H1 (cell line): Measurements from ENCODE around the gene PHF13. TPM values are rescaled to one million over a fixed set of nuclear protein-coding genes. Genes with fewer than 3 reads are reported as not detected.

Source experiments
- GTF2F1 ChIP-seq: IDR thresholded peaks from 2 replicates; pipeline ENCODE4 v1.6.1; 2012; ENCODE audit warnings: low read depth, low read length, improper control_type of control experiment, borderline replicate concordance
- KDM4A ChIP-seq: IDR thresholded peaks from one replicate; pipeline ENCODE4 v1.7.1; 2012; ENCODE audit warnings: low read depth, mild to moderate bottlenecking, moderate library complexity, low read length, inconsistent platforms; ENCODE audit not compliant: severe bottlenecking
- RNF2 ChIP-seq: fragments of 200-900, 300-1000 bp; sonication (generic); IDR thresholded peaks from 2 replicates; pipeline ENCODE4 v1.7.1; 2016; ENCODE audit warnings: borderline replicate concordance, low read depth, mild to moderate bottlenecking, antibody characterized with exemption, low read length; ENCODE audit not compliant: poor library complexity, severe bottlenecking; ENCODE audit errors: missing control alignments
- SAP30 ChIP-seq: fragments of 300-600 bp; sonication (generic); IDR thresholded peaks from 2 replicates; pipeline ENCODE4 v1.7.1; 2012; ENCODE audit warnings: low read length, moderate library complexity, mild to moderate bottlenecking, inconsistent platforms; ENCODE audit not compliant: insufficient read depth, insufficient replicate concordance
- polyA plus RNA-seq, 7 experiments: library from polyadenylated mRNA; depleted of rRNA in 3 of 7; stranded (reverse) in 5 of 7; unstranded in 2 of 7; fragments of >200 nt in 5 of 7; fragments of 200-250 nt in 2 of 7; gene quantifications; 1 replicate in 5 of 7; 2 replicates in 1 of 7; 4 replicates in 1 of 7; pipeline versions ENCODE4 v1.2.1 to v1.2.3, GENCODE V29; 2011 to 2013; ENCODE audit warnings: missing spikeins in 2 of 7, mixed read lengths in 2 of 7
- total RNA-seq: library from RNA; stranded (reverse); fragmentation: NEBNext Ultra II Directional; extraction: Animal tissue kit (Norgen Biotek cat#: 25700); gene quantifications from 2 replicates; pipeline ENCODE4 v1.2.1, GENCODE V29; 2021

The PHF13 gene
- total and polyA plus RNA-seq, 2 of the 8 experiments (the other 6 are each of a cell fraction or from before 2014, with no cell fraction given) = 11.7 to 39.6 TPM

DNA sequence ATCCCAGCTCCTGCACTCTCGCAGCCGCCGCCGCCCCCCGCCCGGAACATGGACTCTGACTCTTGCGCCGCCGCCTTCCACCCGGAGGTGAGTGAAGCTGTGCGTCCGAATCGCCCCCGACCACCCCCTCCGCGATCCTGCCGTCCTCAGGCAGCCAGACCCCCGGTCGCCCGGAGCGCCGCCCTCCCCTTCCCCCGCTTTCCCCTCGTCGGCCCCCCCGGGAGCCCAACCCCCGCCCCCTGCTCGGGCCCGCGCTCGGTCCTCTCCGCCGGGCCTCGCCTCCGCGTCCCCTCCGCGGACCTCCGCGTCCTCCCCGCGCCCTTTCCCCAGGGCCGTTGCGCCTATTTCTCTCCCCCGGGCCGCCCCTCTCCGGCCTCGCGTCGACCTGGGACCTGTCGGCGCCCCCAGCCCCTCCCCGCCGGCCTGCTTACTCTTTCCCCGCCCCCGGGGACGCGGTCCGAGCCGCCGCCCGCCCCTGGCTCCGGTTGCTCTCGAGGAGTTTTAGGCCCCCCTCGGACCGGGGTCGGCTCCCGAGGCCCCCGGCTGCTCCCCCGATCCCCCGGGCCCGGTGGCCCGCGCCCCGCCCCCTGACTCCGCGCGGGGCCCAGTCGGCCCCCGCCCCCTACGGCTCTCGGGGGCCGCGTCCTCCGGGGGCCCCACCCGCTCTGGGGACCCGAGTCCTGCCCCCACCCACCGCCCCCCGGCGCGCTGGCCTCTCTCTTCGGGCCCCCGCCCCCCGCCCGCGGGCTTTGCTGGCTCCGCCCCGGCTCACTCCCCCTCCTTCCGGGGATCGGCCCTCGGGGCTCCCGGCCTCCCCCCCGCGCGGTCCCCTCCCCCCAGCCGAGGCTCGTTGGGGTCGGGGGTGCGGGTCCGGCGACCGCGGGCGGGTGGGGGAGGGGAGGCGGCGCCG, 743 bp downstream of the PHF13 start (continued):
- TF ChIP-seq KDM4A = peak; percentile 34
- no peak for TF ChIP-seq GTF2F1
- TF ChIP-seq SAP30 = no peak
- TF ChIP-seq RNF2 = no peak
